Tibial artery (tissue), 4 donors: Measurements from ENCODE around the gene ZNF580.

Source experiments
- DNase-seq, 2 donors: peaks; one replicate each; pipeline ENCODE4 v3.0.0-alpha.2; 2019
- H3K27ac ChIP-seq, 2 donors: fragments of 200-600 bp; sonication (generic) in 1 of 2; 1 replicate in 1 of 2; 2 replicates in 1 of 2; pipeline ENCODE4 v1.5.1; 2018 to 2019; ENCODE audit warnings: mild to moderate bottlenecking in 1 of 2
- H3K27me3 ChIP-seq, 2 donors: fragments of 200-600 bp; sonication (generic) in 1 of 2; one replicate each; pipeline versions ENCODE4 v1.5.1 to v1.6.0; 2016 to 2019
- H3K36me3 ChIP-seq, 3 donors: fragments of 200-600 bp; sonication (generic) in 2 of 3; one replicate each; pipeline ENCODE4 v1.5.1; 2016 to 2019; ENCODE audit warnings: mild to moderate bottlenecking in 2 of 3
- H3K4me1 ChIP-seq, 4 donors: fragments of 200-600 bp; sonication (generic) in 2 of 4; 1 replicate in 3 of 4; 2 replicates in 1 of 4; pipeline ENCODE4 v1.5.1; 2016 to 2019
- H3K4me3 ChIP-seq, 2 donors: fragments of 200-600 bp; sonication (generic) in 1 of 2; 1 replicate in 1 of 2; 2 replicates in 1 of 2; pipeline ENCODE4 v1.5.1; 2018 to 2019; ENCODE audit warnings: mild to moderate bottlenecking in 2 of 2
- H3K9me3 ChIP-seq, 3 donors: fragments of 200-600 bp; sonication (generic) in 1 of 3; one replicate each; pipeline ENCODE4 v1.5.1; 2016 to 2019
- CTCF ChIP-seq, 2 experiments: fragments of 200-600 bp in 1 of 2; fragments of 450-650 bp in 1 of 2; IDR thresholded peaks; one replicate each; pipeline ENCODE4 v1.5.1; 2017 to 2019; ENCODE audit warnings: antibody characterized with exemption in 2 of 2, mild to moderate bottlenecking in 1 of 2, moderate library complexity in 1 of 2
- intact Hi-C: fragments of 100-400 bp; cut with DNase I; formaldehyde crosslinking; loops from one replicate; pipeline ENCODE4 v1.15.0; 2023; ENCODE audit warnings: low total_unique reads

Gene ZNF580

GRCh38 chr19:55650126-55650557 is 9.3 kb downstream of the ZNF580 start:
- DNase-seq: no peak
- no peaks in the 10 kb centered on the region for H3K9me3 ChIP-seq
- H3K27ac ChIP-seq: no peak overlapping the region
- intact Hi-C loops: no loop called here
- no peak overlapping the region for H3K4me3 ChIP-seq
- no peaks in the 10 kb centered on the region for H3K27me3 ChIP-seq
- peaks cover 0 to 20% (median 4%) of the 10 kb centered on the region in 3 donors for H3K36me3 ChIP-seq
- no peak for TF ChIP-seq CTCF (IDR thresholded peaks at IDR 0.05)
- H3K4me1 ChIP-seq: peaks cover 0 to 38% (median 30%) of the 10 kb centered on the region in 4 donors

GRCh38 chr19:55650602-55651230 is 9.9 kb downstream of the ZNF580 start:
- no peak overlapping the region for H3K27ac ChIP-seq
- H3K4me1 ChIP-seq: peaks cover 0 to 38% (median 31%) of the 10 kb centered on the region in 4 donors
- TF ChIP-seq CTCF (IDR thresholded peaks at IDR 0.05): no peak
- H3K27me3 ChIP-seq: no peaks in the 10 kb centered on the region
- peaks cover 0 to 14% (median 0%) of the 10 kb centered on the region in 3 donors for H3K36me3 ChIP-seq
- no peak overlapping the region for H3K4me3 ChIP-seq
- DNase-seq: no peak
- no peaks in the 10 kb centered on the region for H3K9me3 ChIP-seq
- intact Hi-C loops: no loop called here

GRCh38 chr19:55651236-55651635 is 10.4 kb downstream of the ZNF580 start:
- DNase-seq: no peak
- intact Hi-C loops: no loop called here
- Histone ChIP-seq H3K27ac (no peak overlapping the region), H3K4me3 (no peak overlapping the region), H3K27me3 (no peaks in the 10 kb centered on the region), H3K36me3 (peaks cover 0 to 12% (median 0%) of the 10 kb centered on the region in 3 donors), H3K4me1 (peaks cover 0 to 44% (median 36%) of the 10 kb centered on the region in 4 donors), H3K9me3 (no peaks in the 10 kb centered on the region)
- no peak for TF ChIP-seq CTCF (IDR thresholded peaks at IDR 0.05)

- H3K27me3 ChIP-seq: no peaks in the 10 kb centered on the region
- no peak for TF ChIP-seq CTCF (IDR thresholded peaks at IDR 0.05)
- H3K4me3 ChIP-seq: no peak overlapping the region
- no peak for DNase-seq
- H3K27ac ChIP-seq: peak overlapping the region; percentile 93 to 99
- H3K4me1 ChIP-seq: peaks cover 0 to 50% (median 43%) of the 10 kb centered on the region in 4 donors
- no peaks in the 10 kb centered on the region for H3K9me3 ChIP-seq
- peaks cover 0 to 12% (median 0%) of the 10 kb centered on the region in 3 donors for H3K36me3 ChIP-seq
- intact Hi-C loops: no loop called here
Measured at GRCh38 chr19:55652311-55653128, 11.7 kb downstream of the ZNF580 start.

GRCh38 chr19:55653651-55654322 is 13.0 kb downstream of the ZNF580 start:
- peak; percentile 97 to 100 for TF ChIP-seq CTCF (IDR thresholded peaks at IDR 0.05)
- Histone ChIP-seq H3K9me3 (no peaks in the 10 kb centered on the region), H3K4me1 (peaks cover 0 to 50% (median 48%) of the 10 kb centered on the region in 4 donors), H3K27me3 (no peaks in the 10 kb centered on the region), H3K36me3 (peaks cover 0 to 17% (median 0%) of the 10 kb centered on the region in 3 donors), H3K27ac (peak overlapping the region; percentile 93 to 99), H3K4me3 (peak overlapping the region; percentile 73 to 96)
- DNase-seq: peak; percentile 97 to 99
- intact Hi-C loops: no loop called here
